Right lung (tissue), 5 donors: Measurements from ENCODE around the gene HOXD11. TPM values are rescaled to one million over a fixed set of nuclear protein-coding genes. Genes with fewer than 3 reads are reported as not detected.

Experiments used
- DNase-seq, 2 donors: peaks; one replicate each; pipeline ENCODE4 v3.0.0-alpha.2; 2013
- polyA plus RNA-seq, 5 donors: library from polyadenylated mRNA; unstranded; fragments of 120-200 nt; gene quantifications; one replicate each; pipeline versions ENCODE4 v1.2.1 to v1.2.3, GENCODE V29; 2013; ENCODE audit warnings: inconsistent platforms in 1 of 5, low replicate concordance in 1 of 5; ENCODE audit not compliant: insufficient read length in 5 of 5, insufficient read depth in 1 of 5

The HOXD11 gene
- polyA plus RNA-seq, 5 donors: 0.28 TPM; not detected in 4

- DNase-seq: no peak
Observed at GRCh38 chr2:176081376-176081836, 25.7 kb upstream of the HOXD11 start.

DNA sequence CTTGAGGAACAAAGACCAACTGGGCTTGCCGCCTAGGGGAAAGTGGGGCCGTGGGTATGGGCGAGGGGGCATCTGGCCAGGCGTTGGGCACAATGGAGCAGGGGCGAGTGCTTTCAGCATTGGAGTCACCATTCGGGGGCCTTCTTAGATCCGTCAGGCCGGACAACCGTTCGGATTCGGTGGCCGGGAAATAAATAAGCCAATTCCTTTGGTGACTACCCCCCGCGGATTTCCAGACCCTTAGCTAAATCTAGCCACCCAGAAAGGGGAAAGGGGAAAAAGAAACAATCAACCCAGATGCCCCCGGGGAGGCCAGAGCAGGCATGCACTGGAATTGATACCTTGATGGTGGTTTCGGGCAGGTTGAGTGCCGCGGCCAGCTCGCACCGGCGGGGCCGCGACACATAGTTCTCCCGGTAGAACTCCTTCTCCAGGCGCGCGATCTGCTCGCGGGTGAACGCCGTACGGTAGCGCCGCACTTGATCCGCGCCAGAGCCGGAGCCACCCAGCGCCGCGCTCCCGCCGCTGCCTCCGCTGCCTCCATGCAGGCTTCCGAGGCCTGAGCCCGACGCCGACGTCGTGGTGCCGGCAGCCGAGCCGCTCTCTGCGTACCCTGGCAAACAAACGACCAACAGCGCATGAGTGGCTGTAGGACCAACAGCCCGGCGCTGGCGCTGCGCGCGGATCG is 25.1 kb upstream of the HOXD11 start:
- DNase-seq: no peak

DNA sequence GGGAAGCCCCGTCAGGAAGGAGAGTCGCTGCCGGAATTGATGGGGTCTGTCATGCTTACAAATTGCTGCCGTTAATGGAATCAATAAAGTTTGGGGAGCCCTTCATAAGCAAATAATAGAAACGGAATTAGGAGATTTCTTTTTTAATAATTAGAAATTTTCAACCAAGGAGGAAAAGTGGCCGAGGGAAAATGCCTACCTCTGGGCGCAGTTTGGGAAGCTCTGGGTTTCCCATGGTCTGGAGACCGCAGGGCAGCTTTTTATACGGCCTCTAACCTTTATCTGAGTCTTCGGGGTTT is 24.6 kb upstream of the HOXD11 start:
- no peak for DNase-seq

DNA sequence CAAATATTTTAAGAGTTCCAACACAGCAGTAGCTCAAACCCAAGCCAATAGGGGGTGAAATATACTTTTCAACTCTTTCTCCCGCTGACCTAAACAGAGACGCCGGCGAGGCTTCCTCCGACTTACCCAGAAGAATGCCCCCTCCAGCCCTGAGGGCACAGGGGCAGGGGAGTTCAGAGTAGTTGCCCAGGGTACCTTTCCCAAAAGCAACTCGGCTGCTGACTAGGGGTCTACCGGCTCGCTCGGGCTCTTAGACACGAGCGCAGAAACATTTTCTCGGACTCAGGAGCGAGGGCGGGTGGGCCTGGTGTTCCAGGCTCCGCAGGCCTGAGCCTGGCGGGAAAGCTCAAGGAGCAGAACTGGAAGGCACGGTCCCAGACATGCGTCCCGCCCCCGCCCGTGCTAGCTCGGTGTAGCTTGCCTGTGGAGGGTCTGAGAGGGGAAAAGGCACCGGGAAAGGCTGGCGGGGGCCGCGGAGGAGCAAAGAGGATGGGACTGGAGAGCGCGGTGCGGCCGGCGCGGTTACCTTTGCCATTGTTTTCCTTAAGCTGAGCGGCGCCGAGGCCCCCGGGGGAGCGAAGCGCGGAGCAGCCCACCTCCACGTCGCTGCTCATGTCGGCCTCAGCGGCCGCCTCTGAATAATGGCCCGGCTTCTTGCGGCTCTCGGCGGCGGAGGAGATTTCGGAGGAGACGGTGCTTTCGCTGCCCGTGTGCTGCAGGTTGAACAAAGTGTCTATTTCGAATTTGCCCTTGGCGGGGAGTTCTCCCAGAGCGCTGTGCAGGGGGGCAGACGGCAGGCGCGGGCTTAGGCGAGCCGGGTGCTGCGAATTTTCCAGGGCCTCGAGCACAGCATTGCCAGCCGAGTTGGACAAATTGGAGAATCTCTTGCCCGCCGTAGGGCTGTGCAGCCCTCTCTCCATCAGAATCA is 24.0 kb upstream of the HOXD11 start:
- no peak for DNase-seq

DNA sequence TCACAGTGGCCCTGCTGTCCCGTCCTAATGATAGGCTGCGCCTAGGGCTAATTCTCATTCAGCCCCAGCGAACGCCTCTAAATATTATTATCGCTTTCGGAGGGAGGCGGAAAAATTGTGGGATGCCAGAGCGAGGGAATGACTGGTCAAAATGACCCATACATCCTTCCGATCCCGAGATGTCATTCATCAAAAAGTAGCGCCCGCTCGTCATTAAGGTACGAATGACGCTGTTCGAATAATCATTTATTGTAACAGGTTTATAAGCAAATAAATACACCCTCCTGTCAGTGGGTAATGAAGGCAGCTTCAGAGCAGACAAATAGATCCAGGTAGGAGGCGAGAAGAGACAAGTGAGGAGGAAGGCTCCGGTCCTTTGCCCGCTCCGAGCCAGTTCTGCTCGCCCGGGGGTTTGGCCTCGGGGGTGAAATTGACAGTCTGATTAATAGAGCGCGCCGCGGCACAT is 23.3 kb upstream of the HOXD11 start, which contains the start of gene EVX2:
Gene EVX2, minus strand, starts transcription at position 167 of the 466 bp plus-strand sequence. CDS start 186 bp downstream, outside the sequence.
- no peak for DNase-seq

GRCh38 chr2:176084611-176085119 is 22.4 kb upstream of the HOXD11 start:
- no peak for DNase-seq

- no peak for DNase-seq
Observed at GRCh38 chr2:176085120-176085788, 21.8 kb upstream of the HOXD11 start.

DNA sequence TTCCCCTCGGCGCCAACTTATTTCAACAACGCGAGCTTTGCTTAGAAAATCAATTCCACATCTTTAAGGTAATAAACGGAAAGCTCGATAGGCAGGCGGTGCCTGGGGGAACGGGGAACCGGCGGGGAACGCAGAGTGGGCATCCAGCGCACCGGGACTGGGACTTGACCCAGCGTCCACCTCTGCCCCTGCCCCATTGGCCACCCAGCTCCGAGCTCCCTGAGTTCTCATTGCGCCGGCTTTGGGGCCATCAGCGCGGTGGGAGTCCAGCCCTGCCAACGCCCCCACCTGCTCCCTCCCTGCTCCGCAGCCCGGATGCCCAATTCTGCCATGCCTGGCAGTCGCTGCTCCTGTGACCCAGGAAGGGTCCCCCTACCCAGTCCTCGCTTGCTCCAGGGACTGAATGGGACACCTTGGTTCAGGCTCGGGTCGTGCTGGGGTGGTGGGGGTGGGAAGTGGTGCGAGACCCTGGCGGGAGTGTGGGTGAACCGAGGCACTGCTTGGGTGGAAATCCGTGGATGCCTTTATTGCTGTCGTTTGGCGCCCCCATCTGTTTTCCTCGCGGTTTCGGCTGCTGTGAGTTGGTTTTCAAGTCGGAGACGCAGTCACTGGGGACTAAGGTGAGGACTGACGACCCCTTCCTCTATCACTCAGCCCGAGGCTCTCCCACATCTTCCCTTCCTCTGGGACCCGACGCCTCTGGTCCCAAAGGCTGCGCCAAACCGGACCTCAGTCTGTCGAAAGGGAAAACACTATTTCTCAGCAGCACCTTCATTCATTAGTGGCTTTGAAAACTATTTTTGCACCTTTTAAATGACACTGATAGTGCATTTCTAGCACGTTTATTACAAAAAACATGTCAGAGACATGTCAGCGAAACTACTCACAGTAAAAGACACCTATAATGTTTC is 21.0 kb upstream of the HOXD11 start:
- DNase-seq: no peak

DNA sequence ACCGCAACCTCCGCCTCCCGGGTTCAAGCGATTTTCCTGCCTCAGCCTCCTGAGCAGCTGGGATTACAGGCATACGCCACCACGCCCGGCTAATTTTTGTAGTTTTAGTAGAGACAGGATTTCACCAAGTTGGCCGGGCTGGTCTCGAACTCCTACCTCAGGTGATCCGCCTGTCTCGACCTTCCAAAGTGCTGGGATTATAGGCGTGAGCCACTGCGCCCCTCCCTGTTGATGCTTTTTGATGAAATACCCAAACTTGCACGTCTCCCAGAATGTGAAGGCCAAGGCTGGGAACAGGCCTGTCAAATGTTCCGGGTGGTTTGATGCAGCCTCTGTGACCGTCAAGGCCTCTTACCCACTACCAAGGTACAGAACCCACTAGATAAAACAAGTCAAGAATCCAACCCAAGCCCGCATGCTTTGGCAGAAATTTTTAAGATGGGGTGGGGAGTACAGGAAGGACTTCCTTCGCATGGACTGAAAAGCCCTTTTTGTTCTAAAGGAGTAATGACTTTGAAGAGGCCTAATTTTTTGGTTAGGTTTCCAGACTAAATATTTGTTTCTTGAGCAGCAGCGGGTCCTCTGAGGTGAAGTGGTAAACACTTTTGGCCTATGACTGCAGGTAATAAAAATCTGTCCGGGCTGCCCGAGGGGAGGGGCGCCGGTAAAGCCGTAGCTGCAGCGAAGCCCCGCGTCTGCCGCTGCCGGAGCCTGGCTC is 19.6 kb upstream of the HOXD11 start:
- no peak for DNase-seq

DNA sequence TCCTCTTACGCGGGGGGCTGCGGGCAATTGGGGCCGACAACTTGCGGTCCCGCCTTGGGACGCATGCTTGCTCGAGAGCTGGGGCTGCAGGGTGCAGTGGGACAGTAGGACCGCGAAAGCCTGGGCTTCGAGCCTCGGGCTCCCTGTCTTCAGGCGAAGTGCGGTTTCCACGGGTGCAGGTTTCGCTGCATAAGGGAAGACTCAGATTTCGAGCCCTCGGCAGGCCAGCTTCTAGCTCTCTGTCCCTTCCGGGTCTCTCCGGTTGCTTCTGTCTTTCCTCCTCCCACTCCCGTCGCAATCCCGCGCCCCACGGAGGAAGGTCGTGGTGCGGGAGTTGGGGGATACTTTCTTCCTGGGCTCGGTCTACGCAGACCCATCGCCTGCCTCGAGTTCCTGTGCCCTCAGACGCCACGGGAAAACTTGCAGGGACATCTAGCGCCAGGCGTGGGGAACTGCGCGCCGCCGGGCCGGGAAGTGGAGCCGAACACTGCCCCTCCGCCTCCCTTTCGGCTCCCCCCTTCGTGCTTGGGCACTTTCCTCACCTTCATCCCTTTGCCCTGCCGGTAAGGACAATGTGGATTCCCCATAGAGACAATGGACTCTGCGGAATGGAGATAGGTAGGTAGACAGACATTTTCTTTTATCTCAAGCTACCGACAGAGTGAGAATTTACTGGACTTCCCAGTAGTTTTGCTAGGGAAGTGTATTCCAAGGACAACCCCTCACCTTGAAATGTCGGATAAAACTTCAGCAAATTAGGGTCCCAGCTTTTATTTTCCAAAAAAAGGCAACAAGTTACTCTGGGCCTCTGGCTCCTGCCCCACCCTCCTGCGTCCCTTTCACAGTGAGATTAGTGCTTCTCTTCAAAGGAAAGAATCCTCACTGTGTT is 18.8 kb upstream of the HOXD11 start:
- DNase-seq: peak in 1 of 2 donors; percentile 63

DNA sequence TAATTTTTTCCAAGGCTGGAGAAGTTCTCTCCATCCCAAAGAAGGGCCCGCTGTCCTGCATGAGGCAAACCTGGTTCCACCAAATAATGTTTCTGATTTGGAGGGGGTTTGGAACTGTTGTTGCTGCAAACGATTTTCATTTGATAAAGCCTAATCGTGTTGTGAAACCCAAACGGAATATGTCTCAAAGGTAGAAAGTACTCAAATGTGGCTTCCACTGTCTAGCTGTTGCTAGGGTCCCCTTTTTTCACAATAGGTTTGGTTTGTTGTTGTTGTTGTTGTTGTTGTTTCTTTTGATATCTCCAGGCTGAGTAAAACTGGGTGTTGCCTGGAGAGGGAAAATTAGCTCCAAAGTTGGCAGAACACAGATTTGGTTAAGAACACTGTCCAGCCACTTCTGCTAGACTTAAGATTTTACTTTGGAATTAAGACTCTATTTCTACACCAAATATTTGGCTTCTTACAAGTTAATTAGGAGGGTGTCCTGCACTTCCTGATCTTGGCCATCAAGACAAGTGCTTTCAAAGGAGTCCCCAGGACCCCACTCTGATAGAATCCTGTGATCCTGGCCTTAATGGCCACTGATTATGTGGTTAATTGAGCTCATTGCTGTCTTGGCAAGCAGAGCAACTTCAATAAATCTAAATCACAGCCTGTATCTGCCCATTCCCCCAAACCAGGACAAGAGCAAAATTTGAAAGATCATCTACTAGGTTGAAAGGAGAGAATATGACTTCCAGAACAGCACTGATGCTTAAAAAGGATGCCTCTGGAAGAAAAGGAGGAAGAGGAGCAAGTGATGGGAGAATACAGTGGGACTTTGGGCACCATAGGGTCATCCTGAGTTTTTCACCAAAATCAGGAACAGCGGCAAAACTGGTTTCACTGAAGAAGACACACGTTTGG is 17.9 kb upstream of the HOXD11 start:
- DNase-seq: no peak

DNA sequence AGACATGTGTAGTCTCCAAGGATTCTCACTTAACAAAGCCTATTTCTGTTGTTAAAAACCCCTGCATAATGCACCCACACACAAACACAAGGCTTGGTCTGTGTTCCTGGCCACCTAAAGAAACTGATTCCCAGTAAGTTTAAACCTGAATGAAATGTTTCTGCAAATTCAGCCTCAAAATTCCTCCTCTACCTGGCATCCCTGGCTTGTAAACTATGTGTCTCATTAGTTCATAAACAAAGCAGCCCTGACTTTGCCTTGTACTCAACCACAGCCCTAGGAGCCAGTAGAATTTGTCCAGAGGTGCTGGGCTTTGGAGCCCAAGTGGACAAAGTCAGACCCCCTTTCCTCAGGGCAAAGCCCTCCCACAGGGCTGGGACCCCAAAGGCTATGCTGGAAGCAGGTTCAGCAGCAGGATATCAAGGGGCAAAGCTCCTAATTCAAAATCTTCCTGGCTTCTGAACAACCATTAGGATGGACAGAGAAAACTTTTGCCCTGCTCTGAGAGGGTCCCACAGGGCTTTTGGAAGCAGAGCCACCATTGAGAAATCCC is 17.2 kb upstream of the HOXD11 start:
- no peak for DNase-seq

- no peak for DNase-seq
Observed at GRCh38 chr2:176090862-176091261, 16.2 kb upstream of the HOXD11 start.

DNA sequence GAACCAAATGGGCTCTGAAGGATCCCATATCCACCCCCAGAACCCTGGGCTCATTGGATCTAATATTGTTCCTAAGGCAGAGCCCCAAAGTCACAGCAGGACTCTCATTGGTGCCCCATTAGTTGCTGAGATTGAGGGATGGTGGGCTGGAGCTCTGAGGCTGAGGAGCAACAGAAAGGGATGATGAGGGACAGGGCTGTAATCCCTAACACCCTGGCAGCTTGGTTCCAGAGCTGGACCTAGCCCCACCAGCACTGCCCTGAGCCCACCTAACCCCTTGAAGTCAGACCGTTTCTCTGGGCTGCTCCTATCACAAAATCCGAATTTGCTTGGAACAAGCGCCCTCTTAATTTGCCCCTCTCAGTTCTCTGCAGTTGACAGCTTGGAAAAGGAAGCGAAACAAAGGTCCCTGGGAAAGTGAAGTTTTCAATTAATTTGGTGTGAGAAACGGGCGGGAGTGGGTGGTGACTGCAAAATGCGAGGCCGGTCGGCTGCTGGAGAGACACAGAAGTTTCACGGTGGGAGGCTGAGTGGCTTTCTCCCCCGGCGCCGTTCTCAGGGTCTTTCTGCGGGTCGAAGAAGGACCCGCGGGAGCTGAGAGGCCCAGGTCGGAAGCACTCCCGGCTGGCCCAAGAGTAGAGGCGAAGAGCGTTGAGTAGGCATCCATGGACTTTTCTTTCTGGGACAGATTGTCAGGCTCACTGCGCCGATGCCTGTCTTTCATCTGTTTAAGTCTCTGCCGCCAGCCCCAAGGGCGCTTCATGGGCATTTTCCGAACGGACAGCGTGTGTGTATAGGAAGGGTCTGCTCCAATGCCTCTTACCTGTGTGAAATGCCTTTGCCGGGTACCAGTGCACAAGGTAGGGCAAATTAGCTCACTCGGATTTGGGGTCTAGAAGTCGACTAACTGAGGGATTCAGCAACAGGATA is 15.5 kb upstream of the HOXD11 start:
- DNase-seq: no peak

GRCh38 chr2:176092270-176093144 is 14.6 kb upstream of the HOXD11 start, which contains the start of gene HOXD13:
Gene HOXD13 (plus strand): TSS chr2:176092721. CDS start chr2:176092891, 170 bp downstream.
- no peak for DNase-seq
